ENCODE measurements around the gene NOS1AP.
A peak's percentile ranks its signal among the peaks of the same experiment; 100 is the strongest.

Gene NOS1AP

GRCh38 chr1:162386292-162387225 is 317.1 kb downstream of the NOS1AP start:
- Histone ChIP-seq H3K4me1 (ENCODE audit: control insufficient read depth, insufficient read depth, low read length) (peaks cover 7% of the 10 kb centered on the region), H3K27ac (ENCODE audit: low read depth, low read length) (no peak overlapping the region), H3K27me3 (ENCODE audit: control insufficient read depth, insufficient read depth, low read length) (no peaks in the 10 kb centered on the region), H3K9ac (ENCODE audit: low read depth, low read length) (no peak overlapping the region), H3K4me3 (ENCODE audit: low read depth, low read length) (no peak overlapping the region), H3K9me3 (ENCODE audit: control insufficient read depth, insufficient read depth, low read length) (no peaks in the 10 kb centered on the region), H3K36me3 (ENCODE audit: control insufficient read depth, insufficient read depth, low read length) (peaks cover 7% of the 10 kb centered on the region; the same call in 1 of the 2 replicates)

- H3K27me3 ChIP-seq (ENCODE audit: control insufficient read depth, insufficient read depth, low read length) = no peaks in the 10 kb centered on the region
- peaks cover 7% of the 10 kb centered on the region; the same call in 1 of the 2 replicates for H3K36me3 ChIP-seq (ENCODE audit: control insufficient read depth, insufficient read depth, low read length)
- no peak overlapping the region for H3K4me3 ChIP-seq (ENCODE audit: low read depth, low read length)
- H3K27ac ChIP-seq (ENCODE audit: low read depth, low read length) = no peak overlapping the region
- H3K9ac ChIP-seq (ENCODE audit: low read depth, low read length) = no peak overlapping the region
- H3K4me1 ChIP-seq (ENCODE audit: control insufficient read depth, insufficient read depth, low read length) = peaks cover 10% of the 10 kb centered on the region
- no peaks in the 10 kb centered on the region for H3K9me3 ChIP-seq (ENCODE audit: control insufficient read depth, insufficient read depth, low read length)
Measured at GRCh38 chr1:162387226-162388082, 318.0 kb downstream of the NOS1AP start.

DNA sequence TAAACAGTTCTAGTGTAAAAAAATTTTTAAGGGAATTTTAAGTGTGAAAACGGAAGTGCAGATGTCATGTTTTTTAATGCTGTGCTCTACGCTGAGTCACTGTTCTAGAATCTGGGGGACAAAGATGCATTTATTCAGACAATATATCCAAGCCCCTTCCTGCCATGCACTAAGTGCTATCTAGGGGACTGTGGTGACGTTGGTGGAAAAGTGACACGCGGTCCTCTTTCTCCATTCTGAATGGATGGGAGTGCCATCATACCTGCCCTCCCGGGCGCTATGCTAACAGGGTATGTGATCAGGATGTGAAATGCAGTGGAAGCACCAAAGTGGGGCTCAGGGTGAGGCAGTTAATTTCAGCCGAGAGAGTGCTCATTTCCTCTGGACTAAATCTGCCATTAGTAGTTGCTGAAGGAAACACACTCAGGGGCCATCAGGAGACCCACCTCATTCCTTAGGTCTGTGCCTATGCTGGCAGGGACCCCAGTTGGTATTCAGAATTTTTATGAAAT is 318.6 kb downstream of the NOS1AP start:
- H3K36me3 ChIP-seq (ENCODE audit: control insufficient read depth, insufficient read depth, low read length) = peaks cover 3% of the 10 kb centered on the region; the same call in 1 of the 2 replicates
- no peaks in the 10 kb centered on the region for H3K9me3 ChIP-seq (ENCODE audit: control insufficient read depth, insufficient read depth, low read length)
- H3K27ac ChIP-seq (ENCODE audit: low read depth, low read length) = no peak overlapping the region
- H3K4me1 ChIP-seq (ENCODE audit: control insufficient read depth, insufficient read depth, low read length) = peaks cover 10% of the 10 kb centered on the region
- H3K27me3 ChIP-seq (ENCODE audit: control insufficient read depth, insufficient read depth, low read length) = no peaks in the 10 kb centered on the region
- no peak overlapping the region for H3K4me3 ChIP-seq (ENCODE audit: low read depth, low read length)
- H3K9ac ChIP-seq (ENCODE audit: low read depth, low read length) = no peak overlapping the region

DNA sequence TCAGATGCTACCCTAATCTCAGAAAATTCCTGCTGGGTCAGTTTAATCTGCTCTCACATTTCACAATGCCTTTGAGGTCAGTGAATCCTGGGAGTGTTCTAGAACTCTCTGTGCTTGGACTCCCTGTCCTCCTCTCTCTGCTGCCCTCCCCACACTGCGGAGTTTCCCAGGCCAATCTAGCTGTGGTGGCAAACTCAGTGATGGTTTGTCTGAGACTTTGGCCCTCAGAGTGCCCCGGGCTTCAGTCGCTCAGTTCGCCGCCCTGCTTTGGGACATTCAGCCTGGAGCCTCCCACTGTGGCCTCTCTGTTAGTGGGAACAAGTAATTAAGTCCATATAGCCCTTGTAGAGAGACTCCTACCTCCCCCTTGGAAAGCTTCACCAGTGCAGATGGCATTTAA is 319.1 kb downstream of the NOS1AP start:
- Histone ChIP-seq H3K36me3 (ENCODE audit: control insufficient read depth, insufficient read depth, low read length) (no peaks in the 10 kb centered on the region), H3K9me3 (ENCODE audit: control insufficient read depth, insufficient read depth, low read length) (no peaks in the 10 kb centered on the region), H3K27me3 (ENCODE audit: control insufficient read depth, insufficient read depth, low read length) (no peaks in the 10 kb centered on the region), H3K4me3 (ENCODE audit: low read depth, low read length) (no peak overlapping the region), H3K27ac (ENCODE audit: low read depth, low read length) (no peak overlapping the region), H3K9ac (ENCODE audit: low read depth, low read length) (no peak overlapping the region), H3K4me1 (ENCODE audit: control insufficient read depth, insufficient read depth, low read length) (peaks cover 10% of the 10 kb centered on the region)

GRCh38 chr1:162389021-162389818 is 319.7 kb downstream of the NOS1AP start:
- H3K4me3 ChIP-seq (ENCODE audit: low read depth, low read length) = no peak overlapping the region
- no peaks in the 10 kb centered on the region for H3K27me3 ChIP-seq (ENCODE audit: control insufficient read depth, insufficient read depth, low read length)
- H3K36me3 ChIP-seq (ENCODE audit: control insufficient read depth, insufficient read depth, low read length) = no peaks in the 10 kb centered on the region
- H3K9me3 ChIP-seq (ENCODE audit: control insufficient read depth, insufficient read depth, low read length) = no peaks in the 10 kb centered on the region
- H3K4me1 ChIP-seq (ENCODE audit: control insufficient read depth, insufficient read depth, low read length) = peaks cover 10% of the 10 kb centered on the region
- no peak overlapping the region for H3K27ac ChIP-seq (ENCODE audit: low read depth, low read length)
- no peak overlapping the region for H3K9ac ChIP-seq (ENCODE audit: low read depth, low read length)

- Histone ChIP-seq H3K27ac (ENCODE audit: low read depth, low read length) (no peak overlapping the region), H3K4me3 (ENCODE audit: low read depth, low read length) (no peak overlapping the region), H3K4me1 (ENCODE audit: control insufficient read depth, insufficient read depth, low read length) (peaks cover 10% of the 10 kb centered on the region), H3K36me3 (ENCODE audit: control insufficient read depth, insufficient read depth, low read length) (no peaks in the 10 kb centered on the region), H3K27me3 (ENCODE audit: control insufficient read depth, insufficient read depth, low read length) (no peaks in the 10 kb centered on the region), H3K9ac (ENCODE audit: low read depth, low read length) (no peak overlapping the region), H3K9me3 (ENCODE audit: control insufficient read depth, insufficient read depth, low read length) (no peaks in the 10 kb centered on the region)
Measured at GRCh38 chr1:162389971-162390370, 320.5 kb downstream of the NOS1AP start.

DNA sequence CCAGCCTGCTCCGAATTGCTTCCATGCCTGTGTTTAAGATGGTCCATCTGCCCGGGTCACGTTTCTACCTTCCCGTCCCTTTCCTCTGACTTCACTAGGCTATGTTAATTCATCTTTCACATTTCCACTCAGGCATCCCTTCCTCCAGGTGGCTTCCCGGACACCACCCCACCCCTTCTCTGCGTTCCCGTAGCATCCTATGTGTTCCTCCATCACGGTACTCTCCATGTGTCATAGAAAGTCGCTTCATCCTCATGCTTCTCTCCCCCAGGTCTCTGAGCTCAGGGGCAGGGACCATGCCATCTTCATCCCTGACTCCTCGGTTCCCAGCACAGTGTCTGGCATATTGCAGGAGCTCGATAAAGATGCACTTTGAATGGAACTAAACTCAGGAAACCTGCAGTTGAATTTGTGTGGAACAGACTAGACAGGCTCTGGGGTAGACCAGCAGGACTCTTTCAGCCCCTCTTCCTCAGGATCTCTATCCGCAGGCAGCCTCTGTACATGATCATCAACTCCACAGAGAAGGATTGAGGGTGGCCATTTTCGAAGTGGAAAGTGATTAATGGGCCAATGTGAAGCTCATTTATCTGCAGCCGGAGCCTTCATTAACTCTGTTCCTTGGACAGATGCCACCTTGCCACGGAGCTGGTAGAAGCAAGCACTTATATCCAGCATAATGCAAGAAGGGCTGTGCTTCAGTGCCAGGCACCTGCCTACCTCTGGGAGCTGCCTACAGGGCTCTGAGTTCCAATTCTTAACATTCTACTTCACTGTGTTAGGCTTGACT is 321.1 kb downstream of the NOS1AP start:
- H3K27ac ChIP-seq (ENCODE audit: low read depth, low read length) = no peak overlapping the region
- H3K9ac ChIP-seq (ENCODE audit: low read depth, low read length) = no peak overlapping the region
- H3K4me1 ChIP-seq (ENCODE audit: control insufficient read depth, insufficient read depth, low read length) = peaks cover 10% of the 10 kb centered on the region
- H3K27me3 ChIP-seq (ENCODE audit: control insufficient read depth, insufficient read depth, low read length) = no peaks in the 10 kb centered on the region
- no peaks in the 10 kb centered on the region for H3K9me3 ChIP-seq (ENCODE audit: control insufficient read depth, insufficient read depth, low read length)
- no peak overlapping the region for H3K4me3 ChIP-seq (ENCODE audit: low read depth, low read length)
- H3K36me3 ChIP-seq (ENCODE audit: control insufficient read depth, insufficient read depth, low read length) = no peaks in the 10 kb centered on the region

DNA sequence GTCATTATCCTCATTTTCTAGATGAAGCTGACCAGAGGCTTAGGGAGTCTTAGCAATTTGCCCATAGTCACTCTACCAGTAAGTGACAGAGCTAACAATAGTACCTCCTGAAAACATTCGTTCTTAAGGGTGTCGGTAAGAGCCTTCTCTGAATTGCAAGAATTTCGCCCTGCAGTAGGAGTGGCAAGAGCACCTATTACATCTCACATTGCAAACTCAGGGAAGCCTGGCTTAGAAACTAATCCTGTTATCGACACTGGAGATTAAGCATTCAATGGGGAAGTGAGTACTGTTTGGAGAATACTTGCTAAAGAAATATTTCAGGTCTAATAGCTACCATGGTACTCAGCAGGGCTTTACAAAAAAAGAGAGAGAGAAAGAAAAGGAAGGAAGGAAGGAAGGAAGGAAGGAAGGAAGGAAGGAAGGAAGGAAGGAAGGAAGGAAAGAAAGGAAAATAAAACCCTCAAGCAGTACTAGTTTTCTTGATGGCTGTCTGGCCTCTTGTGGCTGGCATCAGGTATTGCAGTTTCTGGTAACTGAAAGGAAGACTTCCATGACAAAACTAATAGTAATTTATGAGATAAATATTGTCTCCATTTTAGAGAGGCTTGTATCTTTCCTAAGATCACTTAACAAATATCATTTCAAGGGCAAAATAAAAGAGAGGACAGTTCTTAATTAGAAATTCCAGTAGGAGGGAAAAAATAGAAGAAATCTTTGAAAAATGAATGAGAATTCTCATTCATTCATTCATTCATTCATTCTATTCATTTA is 322.5 kb downstream of the NOS1AP start:
- no peaks in the 10 kb centered on the region for H3K36me3 ChIP-seq (ENCODE audit: control insufficient read depth, insufficient read depth, low read length)
- peaks cover 10% of the 10 kb centered on the region for H3K4me1 ChIP-seq (ENCODE audit: control insufficient read depth, insufficient read depth, low read length)
- H3K27ac ChIP-seq (ENCODE audit: low read depth, low read length) = peak overlapping the region; percentile 67

GRCh38 chr1:162396201-162396906 is 326.9 kb downstream of the NOS1AP start:
- Histone ChIP-seq H3K4me3 (ENCODE audit: low read depth, low read length) (no peak overlapping the region), H3K27ac (ENCODE audit: low read depth, low read length) (no peak overlapping the region)

More for the DNA sequence above, 322.5 kb downstream of the NOS1AP start:
- H3K4me3 ChIP-seq (ENCODE audit: low read depth, low read length) = no peak overlapping the region
- H3K27me3 ChIP-seq (ENCODE audit: control insufficient read depth, insufficient read depth, low read length) = no peaks in the 10 kb centered on the region
- H3K9ac ChIP-seq (ENCODE audit: low read depth, low read length) = no peak overlapping the region
- no peaks in the 10 kb centered on the region for H3K9me3 ChIP-seq (ENCODE audit: control insufficient read depth, insufficient read depth, low read length)

More at GRCh38 chr1:162396201-162396906, 326.9 kb downstream of the NOS1AP start:
- H3K36me3 ChIP-seq (ENCODE audit: control insufficient read depth, insufficient read depth, low read length) = no peaks in the 10 kb centered on the region
- H3K9ac ChIP-seq (ENCODE audit: low read depth, low read length) = no peak overlapping the region
- peaks cover 21% of the 10 kb centered on the region for H3K4me1 ChIP-seq (ENCODE audit: control insufficient read depth, insufficient read depth, low read length)
- no peaks in the 10 kb centered on the region for H3K9me3 ChIP-seq (ENCODE audit: control insufficient read depth, insufficient read depth, low read length)
- H3K27me3 ChIP-seq (ENCODE audit: control insufficient read depth, insufficient read depth, low read length) = no peaks in the 10 kb centered on the region
